Activated naive CD8-positive, alpha-beta T cell (primary cell): ENCODE data around the gene INSM1.

Experiments used
- H3K27ac Mint-ChIP-seq: one replicate; pipeline ENCODE4 v1.8.0; 2021; ENCODE audit warnings: mixed read lengths
- H3K27me3 Mint-ChIP-seq: one replicate; pipeline ENCODE4 v1.8.0; 2021; ENCODE audit warnings: mixed read lengths
- H3K36me3 Mint-ChIP-seq: one replicate; pipeline ENCODE4 v1.8.0; 2021; ENCODE audit warnings: mixed read lengths
- H3K4me1 Mint-ChIP-seq: one replicate; pipeline ENCODE4 v1.8.0; 2021; ENCODE audit warnings: low read depth, mixed read lengths
- H3K4me3 Mint-ChIP-seq: one replicate; pipeline ENCODE4 v1.8.0; 2021; ENCODE audit warnings: mild to moderate bottlenecking, mixed read lengths
- H3K9me3 Mint-ChIP-seq: one replicate; pipeline ENCODE4 v1.8.0; 2021; ENCODE audit warnings: low read depth, mixed read lengths

The INSM1 gene

GRCh38 chr20:20366876-20367574 is 879 bp upstream of the INSM1 start:
- H3K4me3 Mint-ChIP-seq, result peak overlapping the region; percentile 72
- peaks cover 4% of the 10 kb centered on the region for H3K36me3 Mint-ChIP-seq
- peaks cover 14% of the 10 kb centered on the region for H3K4me1 Mint-ChIP-seq
- peaks cover 34% of the 10 kb centered on the region for H3K27me3 Mint-ChIP-seq
- H3K9me3 Mint-ChIP-seq, result no peaks in the 10 kb centered on the region
- H3K27ac Mint-ChIP-seq, result no peak overlapping the region

- Mint-ChIP-seq H3K4me3 (no peak overlapping the region), H3K27ac (no peak overlapping the region), H3K27me3 (peaks cover 42% of the 10 kb centered on the region), H3K9me3 (no peaks in the 10 kb centered on the region), H3K36me3 (peaks cover 4% of the 10 kb centered on the region), H3K4me1 (peaks cover 12% of the 10 kb centered on the region)
Observed at GRCh38 chr20:20368418-20369249, 730 bp downstream of the INSM1 start.

GRCh38 chr20:20369250-20370093 is 1.6 kb downstream of the INSM1 start:
- H3K27ac Mint-ChIP-seq, result peak overlapping the region; percentile 2

GRCh38 chr20:20370094-20370575 is 2.2 kb downstream of the INSM1 start:
- H3K9me3 Mint-ChIP-seq, result no peaks in the 10 kb centered on the region
- peak overlapping the region; percentile 2 for H3K27ac Mint-ChIP-seq
- H3K4me3 Mint-ChIP-seq, result peak overlapping the region; percentile 80
- H3K27me3 Mint-ChIP-seq, result peaks cover 44% of the 10 kb centered on the region
- H3K36me3 Mint-ChIP-seq, result peaks cover 4% of the 10 kb centered on the region
- peaks cover 12% of the 10 kb centered on the region for H3K4me1 Mint-ChIP-seq

More at GRCh38 chr20:20369250-20370093, 1.6 kb downstream of the INSM1 start:
- Mint-ChIP-seq H3K4me1 (peaks cover 12% of the 10 kb centered on the region), H3K36me3 (peaks cover 4% of the 10 kb centered on the region), H3K9me3 (no peaks in the 10 kb centered on the region), H3K4me3 (peak overlapping the region; percentile 80), H3K27me3 (peaks cover 44% of the 10 kb centered on the region)

- Mint-ChIP-seq H3K36me3 (peaks cover 4% of the 10 kb centered on the region), H3K4me1 (peaks cover 6% of the 10 kb centered on the region), H3K9me3 (no peaks in the 10 kb centered on the region), H3K27ac (no peak overlapping the region), H3K27me3 (peaks cover 37% of the 10 kb centered on the region), H3K4me3 (no peak overlapping the region)
Observed at GRCh38 chr20:20371083-20371482, 3.2 kb downstream of the INSM1 start.

GRCh38 chr20:20371681-20372080 is 3.8 kb downstream of the INSM1 start:
- peaks cover 33% of the 10 kb centered on the region for H3K27me3 Mint-ChIP-seq
- no peak overlapping the region for H3K4me3 Mint-ChIP-seq
- no peak overlapping the region for H3K27ac Mint-ChIP-seq
- H3K9me3 Mint-ChIP-seq, result no peaks in the 10 kb centered on the region
- H3K36me3 Mint-ChIP-seq, result peaks cover 4% of the 10 kb centered on the region
- H3K4me1 Mint-ChIP-seq, result peaks cover 6% of the 10 kb centered on the region

- no peak overlapping the region for H3K27ac Mint-ChIP-seq
- H3K36me3 Mint-ChIP-seq, result peaks cover 4% of the 10 kb centered on the region
- no peak overlapping the region for H3K4me3 Mint-ChIP-seq
- H3K4me1 Mint-ChIP-seq, result peaks cover 4% of the 10 kb centered on the region
- no peaks in the 10 kb centered on the region for H3K9me3 Mint-ChIP-seq
- H3K27me3 Mint-ChIP-seq, result peaks cover 31% of the 10 kb centered on the region
Observed at GRCh38 chr20:20373091-20373571, 5.2 kb downstream of the INSM1 start.

GRCh38 chr20:20375862-20376261 is 8.0 kb downstream of the INSM1 start:
- Mint-ChIP-seq H3K27ac (no peak overlapping the region), H3K27me3 (peaks cover 34% of the 10 kb centered on the region), H3K4me3 (no peak overlapping the region), H3K4me1 (no peaks in the 10 kb centered on the region), H3K36me3 (no peaks in the 10 kb centered on the region), H3K9me3 (no peaks in the 10 kb centered on the region)

- no peak overlapping the region for H3K4me3 Mint-ChIP-seq
- H3K4me1 Mint-ChIP-seq, result no peaks in the 10 kb centered on the region
- no peaks in the 10 kb centered on the region for H3K9me3 Mint-ChIP-seq
- H3K27me3 Mint-ChIP-seq, result no peaks in the 10 kb centered on the region
- H3K27ac Mint-ChIP-seq, result no peak overlapping the region
- H3K36me3 Mint-ChIP-seq, result no peaks in the 10 kb centered on the region
Observed at GRCh38 chr20:20386192-20386591, 18.3 kb downstream of the INSM1 start.

- Mint-ChIP-seq H3K4me3 (no peak overlapping the region), H3K27me3 (no peaks in the 10 kb centered on the region), H3K9me3 (no peaks in the 10 kb centered on the region), H3K4me1 (no peaks in the 10 kb centered on the region), H3K27ac (no peak overlapping the region), H3K36me3 (no peaks in the 10 kb centered on the region)
Observed at GRCh38 chr20:20390393-20390792, 22.5 kb downstream of the INSM1 start.

- no peaks in the 10 kb centered on the region for H3K27me3 Mint-ChIP-seq
- no peak overlapping the region for H3K4me3 Mint-ChIP-seq
- H3K27ac Mint-ChIP-seq, result peak overlapping the region; percentile 5
- no peaks in the 10 kb centered on the region for H3K9me3 Mint-ChIP-seq
- H3K4me1 Mint-ChIP-seq, result no peaks in the 10 kb centered on the region
- no peaks in the 10 kb centered on the region for H3K36me3 Mint-ChIP-seq
Observed at GRCh38 chr20:20391115-20391514, 23.2 kb downstream of the INSM1 start.

- H3K27ac Mint-ChIP-seq, result no peak overlapping the region
- H3K4me1 Mint-ChIP-seq, result no peaks in the 10 kb centered on the region
Observed at GRCh38 chr20:20391766-20392165, 23.9 kb downstream of the INSM1 start.

GRCh38 chr20:20393207-20394120 is 25.6 kb downstream of the INSM1 start:
- Mint-ChIP-seq H3K4me3 (no peak overlapping the region), H3K27me3 (no peaks in the 10 kb centered on the region), H3K36me3 (no peaks in the 10 kb centered on the region), H3K4me1 (no peaks in the 10 kb centered on the region), H3K9me3 (no peaks in the 10 kb centered on the region), H3K27ac (no peak overlapping the region)

More at GRCh38 chr20:20391766-20392165, 23.9 kb downstream of the INSM1 start:
- H3K27me3 Mint-ChIP-seq, result no peaks in the 10 kb centered on the region
- no peaks in the 10 kb centered on the region for H3K36me3 Mint-ChIP-seq
- no peak overlapping the region for H3K4me3 Mint-ChIP-seq
- no peaks in the 10 kb centered on the region for H3K9me3 Mint-ChIP-seq

- Mint-ChIP-seq H3K27ac (no peak overlapping the region), H3K4me1 (no peaks in the 10 kb centered on the region), H3K36me3 (peaks cover 2% of the 10 kb centered on the region), H3K4me3 (no peak overlapping the region), H3K9me3 (no peaks in the 10 kb centered on the region), H3K27me3 (no peaks in the 10 kb centered on the region)
Observed at GRCh38 chr20:20395087-20395486, 27.2 kb downstream of the INSM1 start.
